ENCODE results near the gene HELZ. TPM values are rescaled to one million over a fixed set of nuclear protein-coding genes. Genes with fewer than 3 reads are reported as not detected.

Gene HELZ
- total RNA-seq, 1 donor from 2014 or later = 14.8 TPM

DNA sequence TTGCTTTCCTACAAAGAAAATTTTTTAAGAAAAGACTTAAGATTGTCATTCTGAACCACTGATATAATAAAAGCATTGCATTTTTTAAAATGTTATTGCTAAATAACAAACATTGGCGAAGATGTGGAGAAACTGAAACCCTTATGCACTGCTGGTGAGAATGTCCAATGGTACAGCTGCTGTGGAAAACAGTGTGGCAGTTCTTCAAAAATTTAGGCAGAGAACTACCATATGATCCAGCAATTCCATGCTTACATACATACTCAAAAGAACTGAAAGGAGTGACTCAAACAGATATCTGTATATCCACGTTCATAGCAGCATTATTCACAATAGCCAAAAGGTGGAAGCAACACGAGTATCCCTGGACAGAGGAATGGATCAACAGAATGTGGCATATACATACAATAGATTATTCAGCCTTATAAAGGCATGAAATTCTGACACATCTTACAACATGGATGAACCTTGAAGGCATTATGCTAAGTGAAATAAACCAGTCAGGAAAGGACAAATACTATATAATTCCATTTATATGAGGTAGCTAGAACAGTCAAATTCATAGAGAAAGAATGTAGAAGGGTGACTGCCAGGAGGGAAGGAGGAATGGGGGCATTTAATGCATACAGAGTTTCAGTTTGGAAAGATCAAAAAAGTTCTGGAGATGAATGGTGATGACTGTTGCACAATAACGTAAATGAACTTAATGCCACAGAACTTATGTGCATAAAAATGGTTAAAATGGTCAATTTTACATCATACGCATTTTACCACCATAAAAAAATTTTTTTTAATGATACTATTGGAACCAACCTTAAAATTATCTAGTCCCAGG, 108.6 kb downstream of the HELZ start:
- DNase-seq (ENCODE audit: low read depth) = no peak
- Histone ChIP-seq H3K27me3 (ENCODE audit: control insufficient read depth, insufficient read depth, low read length) (no peaks in the 10 kb centered on the region), H3K4me3 (ENCODE audit: low read depth, low read length) (no peak overlapping the region), H3K36me3 (ENCODE audit: control insufficient read depth, insufficient read depth, low read length) (peaks cover 1% of the 10 kb centered on the region)
- no peak for TF ChIP-seq CTCF (IDR thresholded peaks at IDR 0.05; ENCODE audit: insufficient read depth, low read length, poor library complexity, severe bottlenecking)

DNA sequence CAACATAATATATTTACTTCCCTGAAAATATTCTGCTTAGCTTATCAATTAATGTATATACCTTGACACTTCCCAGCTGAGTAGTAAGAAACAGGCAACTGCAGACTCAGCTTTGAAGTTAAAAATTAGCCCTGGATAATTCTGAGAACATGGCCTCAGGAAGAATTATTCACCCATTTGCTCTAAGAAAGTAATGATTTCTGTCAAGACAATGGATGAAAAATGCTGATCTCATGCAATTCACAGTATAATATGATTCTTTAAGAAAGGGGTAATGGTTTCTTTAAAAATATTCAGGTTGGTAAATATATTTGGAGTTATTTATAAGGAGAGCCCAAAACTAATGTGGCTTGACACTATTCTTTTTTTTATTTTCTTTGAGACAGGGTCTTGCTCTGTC, 111.8 kb downstream of the HELZ start:
- no peak for DNase-seq (ENCODE audit: low read depth)
- Histone ChIP-seq H3K27me3 (ENCODE audit: control insufficient read depth, insufficient read depth, low read length) (no peaks in the 10 kb centered on the region), H3K36me3 (ENCODE audit: control insufficient read depth, insufficient read depth, low read length) (no peaks in the 10 kb centered on the region), H3K4me3 (ENCODE audit: low read depth, low read length) (no peak overlapping the region)
- TF ChIP-seq CTCF (IDR thresholded peaks at IDR 0.05; ENCODE audit: insufficient read depth, low read length, poor library complexity, severe bottlenecking) = no peak

DNA sequence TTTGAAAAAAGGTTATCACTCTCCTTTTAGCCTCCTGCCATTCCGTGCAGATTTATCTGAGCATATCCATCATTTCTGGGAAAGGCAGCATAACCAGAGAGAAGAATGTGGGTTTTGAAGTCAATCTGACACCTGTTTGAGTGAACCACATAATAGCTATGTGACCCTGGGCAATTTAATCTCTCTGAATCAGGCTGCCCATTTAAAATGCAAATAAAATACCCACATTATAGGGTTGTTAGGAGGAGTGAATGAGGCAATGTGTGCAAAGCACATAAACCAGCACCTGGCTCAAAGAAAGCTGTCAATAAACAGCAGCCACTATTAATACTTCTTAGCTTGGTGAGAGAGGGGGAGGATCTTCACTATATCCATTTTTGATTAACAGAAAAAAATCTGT, 112.6 kb downstream of the HELZ start:
- DNase-seq (ENCODE audit: low read depth) = no peak
- H3K4me3 ChIP-seq (ENCODE audit: low read depth, low read length) = no peak overlapping the region
- H3K27me3 ChIP-seq (ENCODE audit: control insufficient read depth, insufficient read depth, low read length) = no peaks in the 10 kb centered on the region
- no peaks in the 10 kb centered on the region for H3K36me3 ChIP-seq (ENCODE audit: control insufficient read depth, insufficient read depth, low read length)
- TF ChIP-seq CTCF (IDR thresholded peaks at IDR 0.05; ENCODE audit: insufficient read depth, low read length, poor library complexity, severe bottlenecking) = no peak

DNA sequence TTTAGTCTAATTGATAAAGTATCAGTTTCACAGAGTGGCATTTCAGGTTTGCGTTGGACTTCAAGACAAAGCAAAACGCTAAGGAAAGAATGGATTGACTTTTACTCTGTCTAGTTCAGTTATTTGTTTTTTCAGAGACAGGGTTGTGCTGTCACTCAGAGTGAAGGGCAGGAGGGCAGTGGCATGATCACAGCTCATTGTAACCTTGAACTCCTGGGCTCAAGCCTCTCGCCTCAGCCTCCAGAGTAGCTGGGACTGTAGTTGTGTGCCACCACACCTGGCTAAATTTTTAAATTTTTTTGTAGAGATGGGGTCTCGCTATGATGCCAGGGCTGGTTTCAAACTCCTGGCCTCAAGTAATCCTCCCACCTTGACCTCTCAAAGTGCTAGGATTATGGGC, 114.2 kb downstream of the HELZ start:
- no peaks in the 10 kb centered on the region for H3K36me3 ChIP-seq (ENCODE audit: control insufficient read depth, insufficient read depth, low read length)
- no peak for DNase-seq (ENCODE audit: low read depth)
- no peak for TF ChIP-seq CTCF (IDR thresholded peaks at IDR 0.05; ENCODE audit: insufficient read depth, low read length, poor library complexity, severe bottlenecking)
- no peak overlapping the region for H3K4me3 ChIP-seq (ENCODE audit: low read depth, low read length)
- H3K27me3 ChIP-seq (ENCODE audit: control insufficient read depth, insufficient read depth, low read length) = no peaks in the 10 kb centered on the region

DNA sequence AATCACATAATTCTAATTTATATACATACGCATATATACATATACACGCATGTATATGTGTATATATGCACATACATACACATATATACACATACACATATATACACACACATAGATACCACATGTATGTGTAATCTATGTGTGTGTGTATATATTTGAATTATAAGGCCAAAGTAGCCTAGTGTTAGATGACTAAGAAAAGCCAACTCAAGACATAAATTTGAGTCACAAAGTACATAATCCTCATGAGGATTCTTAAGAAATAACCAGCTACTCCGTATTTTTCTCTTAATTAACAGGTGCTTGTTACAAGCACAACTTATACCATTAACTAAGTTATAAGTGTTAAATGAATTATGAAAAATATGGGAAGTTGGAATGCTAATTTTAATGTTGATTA, 115.7 kb downstream of the HELZ start:
- no peak for TF ChIP-seq CTCF (IDR thresholded peaks at IDR 0.05; ENCODE audit: insufficient read depth, low read length, poor library complexity, severe bottlenecking)
- H3K27me3 ChIP-seq (ENCODE audit: control insufficient read depth, insufficient read depth, low read length) = no peaks in the 10 kb centered on the region
- no peak overlapping the region for H3K4me3 ChIP-seq (ENCODE audit: low read depth, low read length)
- DNase-seq (ENCODE audit: low read depth) = no peak
- no peaks in the 10 kb centered on the region for H3K36me3 ChIP-seq (ENCODE audit: control insufficient read depth, insufficient read depth, low read length)

DNA sequence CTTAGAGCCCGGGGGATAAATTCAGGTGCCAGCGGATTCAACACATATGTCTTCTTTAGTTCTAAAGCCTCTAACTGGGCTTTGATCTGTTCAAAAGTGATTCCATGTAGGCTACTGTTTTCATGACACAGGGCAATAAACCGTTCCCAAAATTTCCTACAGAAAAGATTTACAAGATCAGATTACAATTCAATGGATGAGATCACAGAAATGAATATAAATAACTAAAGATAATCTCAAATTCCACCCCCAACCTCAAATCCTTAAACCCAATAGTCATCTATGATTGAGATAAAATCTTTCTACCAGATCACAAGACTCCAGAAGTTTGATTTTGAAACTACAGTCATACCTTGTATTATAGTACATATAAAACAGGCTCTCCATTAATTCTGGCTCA, 116.3 kb downstream of the HELZ start:
- TF ChIP-seq CTCF (IDR thresholded peaks at IDR 0.05; ENCODE audit: insufficient read depth, low read length, poor library complexity, severe bottlenecking) = no peak
- Histone ChIP-seq H3K36me3 (ENCODE audit: control insufficient read depth, insufficient read depth, low read length) (no peaks in the 10 kb centered on the region), H3K4me3 (ENCODE audit: low read depth, low read length) (no peak overlapping the region), H3K27me3 (ENCODE audit: control insufficient read depth, insufficient read depth, low read length) (no peaks in the 10 kb centered on the region)
- DNase-seq (ENCODE audit: low read depth) = no peak
